HT-29 (cell line): ENCODE measurements around the gene GID8. TPM values are rescaled to one million over a fixed set of nuclear protein-coding genes. Genes with fewer than 3 reads are reported as not detected.
"Not testable (repeated sequence)": the region's sequence is repeated elsewhere in the genome, so short reads cannot be mapped to it uniquely, and the experiment has no call there.

ENCODE experiments used
- DNase-seq: peaks from one replicate; pipeline ENCODE4 v3.0.0-alpha.2; 2015; ENCODE audit warnings: low spot score
- total RNA-seq: library from RNA; depleted of rRNA; stranded (reverse); fragments of >200 nt; shearing (Covaris generic); gene quantifications from 2 replicates; pipeline ENCODE4 v1.2.3, GENCODE V29; 2014

GID8 gene
- total RNA-seq, 1 experiment from 2014 or later, result 66.9 TPM

DNA sequence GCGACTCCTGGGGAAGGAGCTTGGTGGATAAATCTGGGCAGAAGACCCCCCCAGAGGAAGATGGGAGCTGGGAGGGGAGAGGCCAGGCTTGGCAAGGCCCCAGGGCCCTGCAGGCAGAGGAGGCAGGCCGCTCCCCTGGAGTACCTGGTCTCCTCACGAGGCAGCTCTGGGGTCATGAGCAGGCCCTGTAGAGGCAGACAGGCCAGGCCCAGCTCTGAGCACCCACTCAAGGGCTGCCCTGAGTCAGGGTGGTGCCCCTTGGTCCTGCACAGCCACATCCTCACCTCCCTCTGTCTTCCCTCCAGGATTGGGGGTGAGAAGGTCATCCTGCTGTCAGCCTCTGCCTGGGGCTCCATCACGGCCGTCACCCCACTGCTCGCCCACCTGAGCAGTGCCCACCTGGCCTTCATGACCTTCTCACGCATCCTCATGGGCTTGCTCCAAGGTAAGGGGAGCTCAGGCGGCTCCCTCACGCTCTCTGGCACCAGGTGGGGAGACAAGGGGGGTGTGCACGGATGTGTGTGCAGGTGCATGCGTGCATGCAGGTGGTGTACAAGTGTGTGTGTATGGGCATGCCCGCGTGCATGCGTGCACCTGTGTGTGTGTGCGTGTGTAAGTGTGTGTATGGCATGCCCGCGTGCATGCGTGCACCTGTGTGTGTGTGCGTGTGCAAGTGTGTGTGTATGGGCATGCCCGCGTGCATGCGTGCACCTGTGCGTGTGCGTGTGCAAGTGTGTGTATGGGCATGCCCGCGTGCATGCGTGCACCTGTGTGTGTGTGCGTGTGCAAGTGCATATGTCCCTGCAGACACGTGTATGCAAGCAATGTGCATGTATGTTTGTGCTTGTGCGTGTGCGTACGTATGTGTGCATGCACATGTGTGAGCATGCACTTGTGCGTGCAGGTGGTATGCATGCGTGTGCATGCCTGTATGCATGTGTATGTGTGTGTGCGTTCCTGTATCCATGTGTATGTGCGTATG lies 19.5 kb downstream of the GID8 start:
- DNase-seq, result no peak

DNA sequence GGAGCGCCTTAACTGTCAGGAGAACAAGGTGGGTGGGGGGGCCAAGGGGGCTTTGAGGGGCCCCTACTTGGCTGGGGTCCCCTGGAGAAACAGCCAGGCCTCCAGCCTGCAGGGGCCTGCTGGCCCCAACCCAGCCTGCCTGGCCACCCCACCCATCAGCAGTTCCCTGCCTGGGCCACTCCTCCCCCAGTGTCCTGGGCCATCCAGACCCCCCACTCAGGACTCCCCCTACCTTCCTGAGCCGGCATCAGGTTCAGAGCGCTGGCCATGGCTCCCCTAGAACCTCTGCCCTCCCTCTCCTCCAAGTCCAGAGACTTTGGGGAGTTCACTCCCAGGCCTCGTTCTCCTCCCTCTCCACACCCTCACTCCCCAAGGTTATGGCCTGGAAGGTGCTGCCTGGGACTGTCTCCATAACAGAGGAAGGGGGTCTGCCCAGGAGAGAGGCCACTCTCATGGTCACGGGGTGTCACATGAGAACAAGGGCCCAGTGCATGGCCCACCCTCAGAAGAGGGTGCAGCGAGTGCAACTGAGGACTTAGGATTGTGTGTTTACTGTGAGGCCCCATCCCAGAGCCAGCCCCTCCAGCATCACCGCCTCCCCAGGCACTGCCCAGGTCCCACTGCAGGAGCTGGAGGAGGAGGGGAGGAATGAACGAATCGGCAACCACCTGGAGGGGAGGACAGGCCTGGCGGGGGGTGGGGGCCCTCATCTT lies 20.6 kb downstream of the GID8 start:
- no peak for DNase-seq

DNA sequence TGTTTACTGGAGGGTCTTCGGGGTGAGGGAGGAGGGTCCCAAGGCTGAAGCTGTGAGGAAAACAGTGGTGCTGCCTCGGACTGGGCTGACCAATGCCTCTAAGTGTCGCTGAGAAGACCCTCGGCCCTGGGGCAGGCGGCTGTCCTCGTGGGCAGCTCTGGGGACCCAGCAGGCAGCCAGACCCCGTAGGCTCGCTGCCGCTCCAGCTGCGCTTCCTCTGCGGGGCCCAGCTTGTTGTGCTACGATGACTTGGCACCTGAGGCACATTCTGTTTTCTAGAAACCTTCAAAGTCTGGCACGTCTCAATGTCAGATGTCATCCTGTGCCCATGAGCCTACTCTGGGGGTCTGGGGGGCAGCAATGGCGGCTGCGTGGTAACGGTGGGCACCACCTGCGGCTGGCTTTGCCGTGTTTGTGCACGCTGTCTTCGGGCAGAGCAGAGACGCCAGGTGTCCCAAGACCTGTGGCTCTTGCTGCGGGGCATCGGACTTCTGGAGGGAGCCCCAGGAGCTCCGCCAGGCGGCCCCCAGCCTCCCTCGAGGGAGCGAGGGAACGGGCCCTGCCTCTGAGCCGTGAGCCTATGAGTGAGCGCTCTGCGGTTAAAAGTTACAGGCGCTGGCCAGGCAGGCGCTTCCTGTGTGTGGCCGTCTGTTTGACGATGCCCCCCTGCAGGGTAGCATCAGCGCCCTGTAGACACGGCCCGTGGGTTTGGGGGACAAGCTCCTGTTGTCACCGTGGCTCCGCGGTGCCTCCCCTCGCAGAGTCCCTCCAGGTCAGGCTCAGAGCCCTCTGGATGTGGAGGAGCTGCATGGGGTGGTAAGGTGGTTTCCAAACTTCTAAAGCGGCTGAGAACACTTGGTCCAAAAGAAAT lies 21.4 kb downstream of the GID8 start:
- DNase-seq, result no peak

DNA sequence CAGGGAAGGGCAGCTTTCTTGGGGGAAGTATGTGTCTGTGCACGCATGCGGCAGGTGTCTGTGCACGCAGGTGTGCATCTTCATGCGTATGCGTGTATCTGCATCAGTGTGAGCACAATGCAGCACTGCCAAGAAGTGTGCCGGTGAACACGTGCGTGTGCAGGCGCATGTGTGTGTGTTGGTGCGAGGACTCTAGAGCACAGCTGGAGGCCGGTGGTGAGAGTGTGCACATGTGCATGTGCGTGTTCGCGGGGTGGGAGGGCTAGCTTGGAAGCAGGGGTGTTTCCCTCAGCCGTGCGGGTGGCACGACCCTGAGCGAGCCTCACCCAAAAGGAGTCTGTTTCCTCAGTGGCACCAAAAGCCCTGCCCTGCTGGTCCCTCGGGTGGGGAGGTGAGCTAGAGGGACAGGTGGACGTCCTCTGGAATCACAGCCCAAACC lies 22.1 kb downstream of the GID8 start:
- DNase-seq, result no peak

DNA sequence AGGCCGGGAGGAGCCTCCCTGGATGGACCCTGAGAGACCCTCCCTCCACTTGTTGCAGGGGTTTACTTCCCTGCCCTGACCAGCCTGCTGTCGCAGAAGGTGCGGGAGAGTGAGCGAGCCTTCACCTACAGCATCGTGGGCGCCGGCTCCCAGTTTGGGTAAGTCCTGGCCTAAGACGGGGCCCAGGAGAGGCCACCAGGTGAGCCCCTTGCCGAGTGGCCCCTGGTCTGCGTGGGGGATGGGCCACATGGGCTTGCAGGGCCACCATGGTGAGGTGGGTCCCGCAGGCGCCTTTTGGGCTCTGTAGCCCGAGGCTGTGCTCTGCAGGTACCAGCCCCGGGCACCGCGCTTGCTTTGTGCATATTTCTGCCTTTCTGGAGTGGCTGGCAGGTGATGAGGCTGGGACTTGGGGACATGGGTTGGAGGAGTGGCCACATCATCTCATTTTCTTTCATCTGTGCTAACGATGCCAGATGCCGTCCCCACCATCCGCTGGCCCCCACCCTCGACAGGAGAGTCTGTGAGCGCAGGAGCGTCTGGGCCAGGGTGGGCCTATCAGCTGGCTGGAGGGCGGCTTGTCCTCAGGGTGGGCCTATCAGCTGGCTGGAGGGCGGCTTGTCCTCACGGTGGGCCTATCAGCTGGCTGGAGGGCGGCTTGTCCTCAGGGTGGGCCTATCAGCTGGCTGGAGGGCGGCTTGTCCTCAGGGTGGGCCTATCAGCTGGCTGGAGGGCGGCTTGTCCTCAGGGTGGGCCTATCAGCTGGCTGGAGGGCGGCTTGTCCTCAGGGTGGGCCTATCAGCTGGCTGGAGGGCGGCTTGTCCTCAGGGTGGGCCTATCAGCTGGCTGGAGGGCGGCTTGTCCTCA lies 22.7 kb downstream of the GID8 start:
- DNase-seq, result not testable (repeated sequence)

DNA sequence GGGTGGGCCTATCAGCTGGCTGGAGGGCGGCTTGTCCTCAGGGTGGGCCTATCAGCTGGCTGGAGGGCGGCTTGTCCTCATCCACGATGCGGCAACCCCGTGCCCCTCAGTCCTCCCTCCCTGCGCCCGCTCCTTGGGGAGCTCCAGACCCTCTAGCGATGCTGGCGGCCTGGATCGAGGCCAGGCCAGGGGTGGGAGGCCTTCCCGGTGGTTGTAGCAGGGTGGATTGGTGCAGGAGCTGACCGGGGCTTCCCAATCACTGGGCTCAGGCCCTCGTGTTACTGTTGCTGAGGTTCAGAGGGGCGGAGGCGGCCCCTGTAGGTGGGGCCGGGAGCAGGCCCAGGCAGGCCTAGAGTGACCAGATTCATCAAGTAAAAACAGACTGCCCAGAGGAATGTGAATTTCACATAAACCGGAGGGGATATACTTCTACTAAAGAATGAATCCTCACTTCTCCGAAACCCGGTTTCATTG lies 23.4 kb downstream of the GID8 start:
- DNase-seq, result no peak

DNA sequence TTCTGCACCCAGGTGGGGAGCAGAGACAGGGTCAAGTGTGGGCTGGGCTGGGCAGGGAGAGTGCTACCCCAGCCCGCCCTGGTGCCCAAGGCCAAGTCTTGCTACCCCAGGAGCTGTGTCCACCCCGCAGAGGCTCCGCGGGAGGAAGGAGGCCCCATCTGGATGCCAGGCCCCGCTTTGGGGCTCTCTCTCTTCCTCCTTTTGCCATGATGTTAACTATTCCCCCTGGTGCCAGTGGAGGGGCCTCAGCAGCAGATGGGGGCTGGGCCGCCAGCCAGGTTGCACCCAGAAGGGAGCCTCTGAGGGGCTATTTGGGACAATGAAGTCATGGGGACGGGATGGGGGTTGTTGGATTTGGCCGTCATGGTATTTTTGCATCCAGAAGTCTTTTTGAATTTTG lies 23.9 kb downstream of the GID8 start:
- DNase-seq, result no peak

DNA sequence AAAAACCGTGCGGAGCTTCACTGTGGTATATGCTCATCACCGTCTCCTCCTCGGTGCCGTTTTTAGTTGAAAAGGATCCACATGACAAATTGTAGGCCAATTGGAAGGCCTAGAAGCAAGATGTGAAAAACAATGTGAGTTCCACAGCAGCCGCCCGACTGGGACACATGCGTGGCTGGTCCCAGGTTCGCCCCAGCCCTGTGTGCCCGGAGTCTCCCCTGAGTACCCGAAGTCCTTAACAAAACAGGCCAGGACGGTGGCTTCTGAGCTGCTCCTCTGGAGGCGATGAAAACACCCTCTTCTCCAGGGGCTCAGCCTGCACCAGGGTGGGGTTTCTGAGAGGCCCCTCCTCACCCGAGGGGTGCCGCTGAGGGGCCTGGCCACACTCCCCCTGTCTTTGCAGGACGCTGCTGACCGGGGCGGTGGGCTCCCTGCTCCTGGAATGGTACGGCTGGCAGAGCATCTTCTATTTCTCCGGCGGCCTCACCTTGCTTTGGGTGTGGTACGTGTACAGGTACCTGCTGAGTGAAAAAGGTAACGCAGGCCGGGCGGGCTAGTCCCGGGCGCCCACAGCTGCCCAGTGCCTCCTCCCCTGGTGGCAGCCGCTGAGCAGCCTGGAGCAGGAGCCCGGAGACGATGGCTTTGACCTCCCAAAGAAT lies 24.4 kb downstream of the GID8 start:
- DNase-seq, result no peak

DNA sequence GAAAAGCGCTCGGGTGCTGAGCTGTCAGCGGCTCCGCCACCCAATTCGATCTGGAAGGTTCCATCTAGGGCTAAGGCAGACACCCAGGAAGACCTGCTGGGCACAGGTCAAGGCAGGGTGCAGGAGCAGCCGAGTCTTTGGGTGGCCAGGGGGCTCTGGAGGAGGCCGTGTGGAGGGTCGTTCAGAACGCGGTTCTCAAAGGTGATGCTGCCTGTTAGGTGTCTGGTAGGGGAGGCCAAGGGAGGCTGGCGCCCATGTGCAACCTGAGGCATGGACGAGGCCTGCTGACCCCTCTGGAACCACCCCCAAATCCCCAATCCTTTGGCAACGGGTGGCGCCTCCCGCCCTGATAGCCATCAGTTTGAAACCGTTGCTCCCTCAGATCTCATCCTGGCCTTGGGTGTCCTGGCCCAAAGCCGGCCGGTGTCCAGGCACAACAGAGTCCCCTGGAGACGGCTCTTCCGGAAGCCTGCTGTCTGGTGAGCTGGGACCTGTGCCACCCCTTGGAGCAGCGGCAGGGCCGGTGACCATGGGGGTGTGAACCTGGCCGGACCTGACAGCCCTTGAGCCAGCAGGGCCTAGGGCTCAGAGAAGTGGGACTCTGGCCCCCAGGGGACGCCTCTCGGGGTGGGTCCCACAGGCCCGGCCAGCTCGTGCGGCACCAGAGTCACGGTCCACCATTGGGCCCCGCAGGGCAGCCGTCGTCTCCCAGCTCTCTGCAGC lies 25.1 kb downstream of the GID8 start:
- no peak for DNase-seq

DNA sequence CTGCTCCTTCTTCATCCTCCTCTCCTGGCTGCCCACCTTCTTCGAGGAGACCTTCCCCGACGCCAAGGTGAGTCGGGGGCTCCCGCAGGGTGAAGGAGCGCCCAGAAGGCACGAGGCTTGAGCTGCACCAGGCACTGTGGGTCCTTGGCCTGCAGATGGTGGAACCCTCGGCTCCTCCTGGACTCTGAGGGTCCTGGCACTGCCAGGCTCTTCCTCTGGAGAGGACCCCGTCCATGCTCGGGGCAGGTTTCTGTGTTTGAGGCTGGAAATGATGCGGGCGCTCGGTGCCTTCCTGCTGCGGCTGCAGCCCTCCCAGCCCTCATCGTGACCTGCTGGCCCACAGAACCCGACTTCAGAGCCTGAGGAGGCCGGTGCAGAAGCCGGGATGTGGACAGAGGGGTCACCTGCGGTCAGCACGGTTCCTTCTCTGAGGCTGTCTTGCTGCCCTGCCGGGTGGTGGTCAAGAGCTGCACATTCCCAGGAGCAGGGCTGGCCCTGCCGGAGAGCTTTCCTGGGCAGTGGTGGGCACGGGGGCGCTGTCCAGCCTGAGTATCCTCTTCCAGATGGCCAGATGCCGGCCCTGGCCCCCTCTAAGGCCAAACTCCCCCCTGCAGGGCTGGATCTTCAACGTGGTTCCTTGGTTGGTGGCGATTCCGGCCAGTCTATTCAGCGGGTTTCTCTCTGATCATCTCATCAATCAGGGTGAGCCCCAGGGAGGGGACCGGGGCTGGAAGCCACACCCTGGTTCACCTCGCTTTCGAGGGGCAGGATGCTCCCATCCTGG lies 25.9 kb downstream of the GID8 start:
- DNase-seq, result no peak

DNA sequence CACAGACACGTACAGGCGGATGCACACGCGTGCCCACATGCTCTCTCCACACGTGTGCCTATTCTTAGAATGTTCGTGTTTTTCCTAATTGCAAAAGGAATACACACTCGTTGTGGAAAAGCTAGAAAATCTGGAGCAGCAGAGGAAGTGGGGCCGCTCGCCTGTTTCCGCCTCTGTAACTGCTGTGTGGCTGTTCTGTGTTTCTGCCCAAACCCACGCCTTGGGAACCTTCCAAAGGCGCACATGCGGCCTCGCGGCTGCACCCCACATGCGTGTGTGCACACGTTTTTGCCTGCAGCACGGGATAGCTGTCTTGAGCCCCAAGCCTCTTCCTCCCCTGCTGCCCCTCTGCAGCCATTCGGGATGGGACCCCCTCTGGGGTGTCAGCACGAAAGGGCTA lies 26.8 kb downstream of the GID8 start:
- DNase-seq, result no peak

DNA sequence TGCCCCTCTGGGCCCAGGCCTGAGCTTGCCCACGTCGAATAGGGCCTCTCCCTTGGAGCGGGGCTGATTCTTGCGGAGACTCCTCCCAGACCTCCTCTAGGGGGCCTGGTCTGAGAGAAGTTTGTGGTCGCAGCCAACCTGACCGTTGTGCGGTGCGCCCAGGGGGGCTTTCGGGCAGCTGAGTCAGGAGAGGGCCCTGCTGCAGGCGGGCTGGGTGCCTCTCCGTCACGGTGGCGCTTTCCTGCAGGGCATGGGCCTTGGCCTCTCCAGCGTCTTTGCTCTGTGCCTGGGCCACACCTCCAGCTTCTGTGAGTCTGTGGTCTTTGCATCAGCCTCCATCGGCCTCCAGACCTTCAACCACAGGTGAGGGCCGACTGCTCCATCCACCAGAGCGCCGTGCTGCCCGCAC lies 27.4 kb downstream of the GID8 start:
- DNase-seq, result no peak

DNA sequence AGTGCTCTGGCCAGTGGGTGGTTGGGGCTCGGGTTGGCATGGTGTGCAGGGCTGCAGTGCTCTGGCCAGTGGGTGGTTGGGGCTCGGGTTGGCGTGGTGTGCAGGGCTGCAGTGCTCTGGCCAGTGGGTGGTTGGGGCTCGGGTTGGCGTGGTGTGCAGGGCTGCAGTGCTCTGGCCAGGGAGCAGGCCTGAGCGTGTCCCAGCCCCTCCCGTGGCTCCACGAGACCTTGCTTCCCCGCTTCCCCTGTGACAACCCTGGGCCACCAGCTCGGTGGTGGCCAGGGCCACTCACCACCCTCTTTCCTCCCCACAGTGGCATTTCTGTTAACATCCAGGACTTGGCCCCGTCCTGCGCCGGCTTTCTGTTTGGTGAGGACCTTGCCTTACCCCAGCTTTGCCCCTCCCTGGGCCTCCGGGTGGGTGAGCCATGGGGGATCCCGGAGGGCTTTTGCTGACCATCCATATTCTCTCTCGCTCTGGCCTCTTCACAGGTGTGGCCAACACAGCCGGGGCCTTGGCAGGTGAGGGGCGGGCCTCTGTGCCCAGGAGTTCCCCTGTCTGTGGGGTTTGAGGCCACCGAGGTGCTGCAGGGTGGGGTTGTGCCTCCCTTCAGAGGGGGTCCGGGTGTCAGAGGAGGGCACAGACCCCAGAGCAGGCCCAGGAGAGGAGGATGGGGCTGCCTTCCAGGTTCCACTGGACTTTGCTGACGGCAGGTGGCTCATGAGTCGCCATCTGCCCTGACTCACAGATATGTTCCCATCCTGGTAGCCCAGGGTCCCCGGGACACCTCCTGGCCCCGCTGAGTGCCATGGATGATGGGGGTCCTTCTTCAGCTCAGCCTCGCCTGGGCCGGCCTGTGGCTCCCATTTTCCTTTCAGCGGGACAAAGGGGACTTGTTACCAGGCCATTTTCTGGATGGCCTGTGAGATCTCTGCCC lies 28.5 kb downstream of the GID8 start:
- DNase-seq, result no peak

DNA sequence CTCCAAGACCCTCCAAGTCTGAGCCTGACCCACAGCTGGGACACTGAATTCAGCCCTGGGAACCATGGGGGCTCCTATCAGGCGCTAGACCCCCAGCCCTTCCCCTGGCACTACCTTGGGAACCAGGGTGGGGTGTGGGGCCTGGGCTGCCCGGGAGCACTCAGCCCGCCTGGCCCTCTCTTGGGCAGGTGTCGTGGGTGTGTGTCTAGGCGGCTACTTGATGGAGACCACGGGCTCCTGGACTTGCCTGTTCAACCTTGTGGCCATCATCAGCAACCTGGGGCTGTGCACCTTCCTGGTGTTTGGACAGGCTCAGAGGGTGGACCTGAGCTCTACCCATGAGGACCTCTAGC lies 29.2 kb downstream of the GID8 start:
- DNase-seq, result no peak

DNA sequence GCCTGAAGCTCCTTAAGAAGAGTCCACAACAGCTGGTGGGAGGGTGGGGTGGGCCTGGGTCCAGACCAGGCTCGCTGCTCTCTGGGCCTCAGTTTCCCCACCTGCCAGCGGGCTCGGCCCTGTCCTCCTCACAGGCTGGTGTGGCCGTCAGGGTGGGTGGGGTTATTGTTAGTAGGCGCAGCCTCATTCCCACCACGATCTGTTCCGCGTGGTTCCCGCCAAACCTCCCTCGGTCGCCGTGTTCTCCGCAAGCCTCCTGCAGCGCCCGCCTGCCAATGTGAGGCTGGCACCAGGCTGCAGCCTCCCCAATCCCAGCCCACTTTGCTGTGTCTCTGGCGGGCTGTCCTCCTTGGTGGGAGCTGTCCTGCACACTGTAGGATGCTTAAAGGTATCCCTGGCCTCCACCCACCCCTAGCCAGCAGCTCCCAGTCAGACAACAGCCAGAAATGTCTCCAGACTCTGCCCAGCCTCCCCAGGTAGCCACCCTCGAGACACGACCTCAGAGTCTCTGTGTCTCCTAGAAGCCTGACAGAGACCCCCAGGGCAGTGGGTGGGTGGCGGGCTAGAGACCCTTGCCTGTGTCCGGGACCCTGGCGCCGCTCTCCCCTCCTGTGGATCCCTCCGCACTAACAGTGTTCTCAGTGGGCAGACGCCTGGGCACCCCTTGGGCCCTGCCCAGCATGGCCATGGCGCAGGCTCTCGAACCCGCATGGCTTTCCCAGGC lies 29.8 kb downstream of the GID8 start:
- DNase-seq, result no peak

DNA sequence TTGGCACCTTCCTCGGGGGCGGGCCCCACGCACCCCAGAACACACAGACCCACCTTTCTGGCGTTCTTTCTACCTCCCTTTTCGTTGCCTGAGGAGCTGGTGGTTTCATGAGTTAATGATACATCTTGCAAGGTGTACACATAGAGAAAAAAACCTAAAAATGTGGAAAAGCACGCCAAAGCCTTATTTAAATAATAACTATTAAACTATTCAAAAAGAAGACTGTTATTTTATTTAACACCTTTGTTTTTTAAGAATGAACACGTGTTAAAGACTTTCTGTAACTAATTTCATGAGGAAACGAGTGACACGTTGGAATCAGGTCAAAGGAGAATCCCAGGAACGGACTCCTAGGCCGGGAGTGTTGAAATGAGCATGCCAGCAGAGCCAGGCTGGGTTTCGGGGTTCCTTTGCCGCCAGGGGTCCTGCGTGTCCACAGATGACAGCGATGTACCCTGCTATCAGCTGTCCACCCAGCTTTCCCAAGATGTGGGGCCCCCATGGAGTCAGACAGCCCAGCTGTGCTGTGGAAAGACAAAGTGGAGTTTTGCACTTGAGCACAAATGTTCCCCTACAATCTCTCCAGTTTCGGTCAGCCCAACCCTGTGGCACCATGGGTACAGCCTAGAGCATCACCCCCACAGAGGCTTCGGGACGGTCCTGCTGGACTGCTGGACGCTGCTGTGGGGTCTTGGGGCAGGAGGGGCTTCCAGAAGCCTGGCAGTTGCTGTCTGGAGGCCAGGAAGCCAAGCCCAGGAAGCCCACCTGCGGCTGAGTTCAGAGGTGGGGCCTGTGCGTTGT lies 30.6 kb downstream of the GID8 start:
- DNase-seq, result no peak
